ENCODE data around the gene CNKSR1.
A peak's percentile ranks its signal among the peaks of the same experiment; 100 is the strongest.

CNKSR1 gene, protein sequence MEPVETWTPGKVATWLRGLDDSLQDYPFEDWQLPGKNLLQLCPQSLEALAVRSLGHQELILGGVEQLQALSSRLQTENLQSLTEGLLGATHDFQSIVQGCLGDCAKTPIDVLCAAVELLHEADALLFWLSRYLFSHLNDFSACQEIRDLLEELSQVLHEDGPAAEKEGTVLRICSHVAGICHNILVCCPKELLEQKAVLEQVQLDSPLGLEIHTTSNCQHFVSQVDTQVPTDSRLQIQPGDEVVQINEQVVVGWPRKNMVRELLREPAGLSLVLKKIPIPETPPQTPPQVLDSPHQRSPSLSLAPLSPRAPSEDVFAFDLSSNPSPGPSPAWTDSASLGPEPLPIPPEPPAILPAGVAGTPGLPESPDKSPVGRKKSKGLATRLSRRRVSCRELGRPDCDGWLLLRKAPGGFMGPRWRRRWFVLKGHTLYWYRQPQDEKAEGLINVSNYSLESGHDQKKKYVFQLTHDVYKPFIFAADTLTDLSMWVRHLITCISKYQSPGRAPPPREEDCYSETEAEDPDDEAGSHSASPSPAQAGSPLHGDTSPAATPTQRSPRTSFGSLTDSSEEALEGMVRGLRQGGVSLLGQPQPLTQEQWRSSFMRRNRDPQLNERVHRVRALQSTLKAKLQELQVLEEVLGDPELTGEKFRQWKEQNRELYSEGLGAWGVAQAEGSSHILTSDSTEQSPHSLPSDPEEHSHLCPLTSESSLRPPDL

DNA sequence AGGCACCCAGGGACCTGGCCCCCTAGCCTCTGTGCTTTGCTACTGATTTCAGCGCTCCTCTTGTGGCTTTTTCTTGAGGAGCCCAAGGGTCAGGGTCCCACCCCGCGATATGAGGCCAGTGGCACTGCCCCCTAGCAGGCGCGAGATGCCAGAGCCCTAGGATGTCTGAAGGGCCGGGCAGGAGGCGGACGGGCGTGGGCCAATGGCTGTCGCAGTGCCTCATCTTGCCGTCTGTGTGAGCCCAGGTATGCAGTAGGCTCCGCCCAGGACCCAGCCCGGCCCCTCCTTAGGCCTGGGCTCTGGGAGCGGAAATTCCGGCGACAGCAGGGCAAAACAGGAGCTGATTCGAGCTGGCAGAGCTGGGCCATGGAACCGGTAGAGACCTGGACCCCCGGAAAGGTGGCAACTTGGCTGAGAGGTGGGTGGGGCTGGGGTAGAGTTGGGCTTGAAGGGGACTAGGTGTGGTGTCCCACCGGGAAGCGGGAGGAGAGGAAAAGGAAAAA, at the start of gene CNKSR1:
Gene CNKSR1 (plus strand): TSS at position 310 of the 503 bp plus-strand sequence. CDS start 57 bp downstream, at position 367.
- no peak for FAIRE-seq

DNA sequence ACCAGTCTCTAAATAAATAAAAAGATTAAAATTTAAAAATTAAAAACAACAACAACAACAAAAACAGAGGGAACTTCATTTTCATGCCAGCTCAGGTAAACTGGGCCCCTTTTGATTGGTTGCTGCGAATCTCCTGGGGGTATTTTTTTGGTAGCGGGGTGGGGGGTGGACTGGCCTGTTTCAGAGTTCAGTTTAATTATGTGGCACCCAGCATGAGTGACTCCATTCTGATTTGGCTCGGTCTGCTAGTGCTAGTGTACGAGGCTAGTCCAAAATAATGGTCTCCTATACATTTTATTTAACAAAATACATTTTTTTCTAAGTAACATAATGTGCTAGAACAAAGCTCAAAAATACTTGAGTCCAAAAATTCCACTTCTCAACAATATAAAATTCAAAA, 47.5 kb upstream of the CNKSR1 start:
- no peak for DNase-seq (ENCODE audit: low spot score)
- FAIRE-seq, result no peak

More for the DNA sequence above, at the start of gene CNKSR1:
- no peak for DNase-seq (ENCODE audit: low spot score)

DNA sequence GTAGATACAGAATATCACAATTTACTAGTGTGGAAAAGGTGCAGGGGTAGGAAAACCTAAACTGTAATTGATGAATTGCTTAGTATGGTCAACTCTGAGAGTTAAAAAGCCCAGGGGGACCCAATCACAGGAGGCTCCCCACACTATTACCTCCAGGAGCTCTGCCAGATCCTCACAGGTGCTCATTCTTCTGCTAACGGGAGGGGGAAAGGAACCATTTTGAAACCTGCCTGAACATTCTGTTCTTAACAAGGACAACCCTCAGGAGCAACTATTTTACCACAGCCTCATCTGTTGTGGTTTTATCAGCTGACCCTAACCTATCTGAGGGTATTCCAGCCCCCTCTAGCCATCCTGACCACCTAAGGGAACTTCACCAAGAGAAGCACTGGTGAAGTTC, 46.6 kb upstream of the CNKSR1 start:
- FAIRE-seq (no peak), DNase-seq (ENCODE audit: low spot score) (no peak)

DNA sequence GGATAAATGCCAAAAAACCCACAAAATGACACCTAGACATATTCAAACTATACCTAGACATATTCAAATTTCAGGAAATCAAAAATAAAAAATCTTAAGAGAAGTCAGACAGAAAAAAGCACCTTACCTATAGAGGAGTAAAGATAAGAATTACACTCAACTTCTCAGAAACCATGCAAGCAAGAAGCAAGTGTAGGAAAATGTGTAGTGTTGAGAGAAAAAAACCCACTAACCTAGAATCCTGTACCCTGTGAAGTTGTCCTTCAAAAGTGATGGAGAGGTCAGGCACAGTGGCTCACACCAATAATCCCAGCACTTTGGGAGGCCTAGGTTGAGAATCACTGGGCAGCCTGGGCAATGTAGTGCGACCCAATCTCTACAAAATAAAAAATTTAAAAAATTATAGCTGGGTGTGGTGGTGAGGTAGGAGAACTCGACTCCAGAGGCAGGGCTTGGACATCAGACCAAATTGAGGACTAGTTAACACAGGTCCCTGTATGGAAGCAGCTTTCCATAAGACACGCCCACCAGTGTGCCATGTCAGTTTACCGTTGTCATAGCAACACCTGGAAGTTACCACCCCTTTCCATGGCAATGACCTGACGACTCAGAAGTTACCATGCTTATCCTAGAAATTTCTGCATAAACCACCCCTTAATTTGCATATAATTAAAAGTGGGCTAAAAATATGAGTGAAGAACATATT, 45.0 kb upstream of the CNKSR1 start:
- no peak for FAIRE-seq
- DNase-seq (ENCODE audit: low spot score), result no peak

DNA sequence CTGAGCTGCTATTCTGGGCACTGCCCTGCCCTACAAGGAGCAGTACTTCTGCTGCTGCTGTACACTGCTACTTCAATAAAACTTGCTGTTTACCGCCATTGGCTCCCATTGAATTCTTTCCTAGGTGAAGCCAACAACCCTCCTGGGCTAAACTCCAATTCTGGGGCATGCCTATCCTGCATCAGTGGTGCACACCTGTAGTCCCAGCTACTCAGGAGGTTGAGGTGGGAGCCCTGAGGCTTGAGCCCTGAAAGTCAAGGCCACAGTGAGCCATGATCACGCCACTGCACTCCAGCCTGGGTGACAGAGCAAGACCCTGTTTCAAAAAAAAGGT, 44.5 kb upstream of the CNKSR1 start:
- DNase-seq (ENCODE audit: low spot score) (no peak), FAIRE-seq (no peak)

DNA sequence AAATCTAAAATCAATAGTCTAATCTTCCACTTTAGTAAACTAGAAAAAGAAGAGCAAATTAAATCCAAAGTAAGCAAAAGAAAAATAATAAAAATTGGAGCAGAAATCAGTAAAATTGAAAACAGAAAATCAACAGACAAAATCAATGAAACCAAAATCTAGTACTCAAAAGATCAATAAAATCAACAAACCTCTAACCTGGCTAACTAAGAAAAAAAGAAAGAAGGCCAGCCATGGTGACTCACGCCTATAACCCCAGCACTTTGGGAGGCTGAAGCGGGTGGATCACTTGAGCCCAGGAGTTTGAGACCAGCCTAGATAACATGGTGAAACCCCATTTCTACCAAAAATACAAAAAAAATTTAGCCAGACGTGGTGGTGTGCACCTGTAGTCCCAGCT, 42.8 kb upstream of the CNKSR1 start:
- no peak for FAIRE-seq
- DNase-seq (ENCODE audit: low spot score), result no peak

DNA sequence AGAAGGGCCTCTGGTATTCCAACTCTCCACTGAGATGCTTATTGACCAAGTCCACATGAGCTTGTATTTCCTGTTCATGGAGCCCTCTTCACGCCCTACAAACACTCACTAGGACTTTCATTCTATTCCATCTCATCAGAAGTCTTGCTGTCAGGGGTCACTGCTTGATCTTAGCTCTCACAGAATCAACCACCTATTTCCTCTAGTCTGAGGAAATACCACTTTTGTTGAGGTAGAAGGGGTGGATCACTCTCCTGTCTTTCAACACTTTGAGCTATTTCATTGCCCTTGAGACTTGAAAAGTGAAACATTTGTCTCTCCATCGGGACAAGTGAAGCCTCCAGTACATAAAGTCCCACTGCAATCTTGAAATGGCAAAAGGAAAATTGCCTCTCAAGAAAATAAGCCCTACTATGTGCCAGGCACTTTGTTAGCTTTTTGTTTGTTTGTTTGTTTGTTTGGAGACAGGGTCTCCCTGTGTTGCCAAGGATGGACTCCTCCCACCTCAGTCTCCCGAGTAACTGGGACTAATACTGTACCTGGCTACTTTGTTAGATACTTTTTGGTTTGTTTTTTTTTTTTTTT, 38.2 kb upstream of the CNKSR1 start:
- FAIRE-seq (no peak), DNase-seq (ENCODE audit: low spot score) (no peak)

DNA sequence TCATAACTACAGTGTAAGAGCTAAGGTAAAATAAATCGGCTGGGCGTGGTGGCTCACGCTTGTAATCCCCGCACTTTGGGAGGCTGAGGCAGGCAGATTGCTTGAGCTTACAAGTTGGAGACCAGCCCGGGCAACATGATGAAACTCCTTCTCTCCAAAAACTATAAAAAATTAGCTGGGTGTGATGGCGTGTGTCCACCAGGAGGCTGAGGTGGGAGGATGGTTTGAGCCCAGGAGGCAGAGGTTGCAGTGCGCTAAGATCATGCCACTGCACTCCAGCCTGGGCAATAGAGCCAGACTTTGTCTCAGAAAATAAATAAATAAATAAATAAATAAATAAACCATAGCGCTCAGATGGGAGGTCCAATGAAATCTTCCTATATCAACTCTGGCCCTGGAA, 35.1 kb upstream of the CNKSR1 start:
- DNase-seq (ENCODE audit: low spot score) (no peak), FAIRE-seq (no peak)

DNA sequence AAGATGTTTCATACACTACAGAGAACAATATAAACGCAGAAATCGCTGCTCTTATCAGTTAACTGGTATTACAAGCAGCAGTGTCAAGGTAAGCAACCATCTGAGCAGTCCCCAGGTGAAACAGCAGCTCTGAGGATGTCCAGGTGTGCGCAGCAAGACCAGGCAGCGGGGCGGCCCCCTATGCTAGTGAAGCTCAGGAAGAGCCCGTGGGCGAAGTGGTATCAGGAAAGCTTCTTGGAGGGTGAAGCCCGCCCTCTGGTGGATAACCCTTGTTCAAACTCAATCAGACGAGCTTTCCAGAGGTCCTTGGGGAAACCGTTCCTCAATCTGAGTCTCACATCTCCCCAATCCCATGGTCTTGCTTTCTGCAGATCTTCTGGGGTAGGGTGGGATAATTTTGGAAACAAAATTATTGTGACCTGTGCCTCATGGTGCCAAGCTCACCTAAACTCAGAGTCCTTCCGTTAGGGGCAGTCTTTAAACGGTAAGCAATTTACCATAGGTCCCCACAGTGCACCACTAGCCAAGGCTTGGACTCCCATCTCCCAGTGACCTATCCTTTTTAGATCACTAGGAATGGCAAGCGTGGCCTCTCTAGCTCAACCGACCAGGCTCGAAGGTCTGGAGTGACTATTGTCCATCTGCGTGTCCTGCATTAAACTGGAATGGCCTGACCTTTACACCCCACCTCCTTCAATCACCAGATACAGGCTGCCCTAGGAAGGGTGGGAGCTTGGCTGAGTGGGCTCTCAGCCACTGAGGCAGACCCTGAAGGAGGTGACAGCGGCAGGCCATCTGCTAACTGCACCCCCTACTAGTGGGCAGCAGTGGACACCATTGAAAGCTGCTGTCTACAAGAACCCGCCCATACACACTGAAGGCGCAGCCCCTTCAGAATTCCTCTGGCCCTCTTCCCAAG, 32.0 kb upstream of the CNKSR1 start:
- FAIRE-seq (no peak), DNase-seq (ENCODE audit: low spot score) (peak; percentile 79)

DNA sequence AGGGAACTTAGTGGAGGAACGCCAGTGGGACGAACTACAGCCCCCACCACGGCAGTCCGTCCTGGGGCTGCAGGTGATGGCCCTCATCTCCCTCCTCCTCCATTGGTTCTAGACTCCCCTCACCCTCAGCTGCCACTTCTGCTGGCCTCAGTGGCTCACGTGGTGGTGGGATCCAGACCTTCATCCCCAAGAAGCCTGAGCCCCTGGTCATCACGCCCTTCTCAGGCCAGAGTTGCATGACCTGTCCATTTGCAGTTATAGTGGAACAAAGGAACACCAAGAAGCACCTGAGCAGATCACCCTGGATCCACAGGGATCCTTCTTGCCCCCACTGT, 31.4 kb upstream of the CNKSR1 start:
- FAIRE-seq, result no peak
- no peak for DNase-seq (ENCODE audit: low spot score)

DNA sequence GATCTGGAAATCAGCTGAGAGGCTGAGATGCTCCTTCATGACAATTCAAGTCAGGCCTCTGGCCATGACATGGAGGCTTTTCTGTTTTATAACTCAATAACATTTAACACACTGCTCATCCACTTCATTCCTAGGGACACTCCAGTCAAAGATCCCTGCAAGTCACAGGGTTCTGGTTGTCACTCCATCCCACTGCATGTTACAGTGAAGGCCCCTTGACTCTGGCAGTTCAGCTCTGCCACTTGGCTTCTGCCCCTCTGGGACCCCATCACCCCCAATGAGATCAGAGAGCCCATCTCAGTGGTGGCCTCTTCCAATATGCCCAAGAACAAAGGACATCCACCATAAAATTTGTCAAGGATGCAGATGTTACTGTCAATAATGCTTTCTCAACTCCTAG, 28.4 kb upstream of the CNKSR1 start:
- no peak for DNase-seq (ENCODE audit: low spot score)
- FAIRE-seq, result no peak

DNA sequence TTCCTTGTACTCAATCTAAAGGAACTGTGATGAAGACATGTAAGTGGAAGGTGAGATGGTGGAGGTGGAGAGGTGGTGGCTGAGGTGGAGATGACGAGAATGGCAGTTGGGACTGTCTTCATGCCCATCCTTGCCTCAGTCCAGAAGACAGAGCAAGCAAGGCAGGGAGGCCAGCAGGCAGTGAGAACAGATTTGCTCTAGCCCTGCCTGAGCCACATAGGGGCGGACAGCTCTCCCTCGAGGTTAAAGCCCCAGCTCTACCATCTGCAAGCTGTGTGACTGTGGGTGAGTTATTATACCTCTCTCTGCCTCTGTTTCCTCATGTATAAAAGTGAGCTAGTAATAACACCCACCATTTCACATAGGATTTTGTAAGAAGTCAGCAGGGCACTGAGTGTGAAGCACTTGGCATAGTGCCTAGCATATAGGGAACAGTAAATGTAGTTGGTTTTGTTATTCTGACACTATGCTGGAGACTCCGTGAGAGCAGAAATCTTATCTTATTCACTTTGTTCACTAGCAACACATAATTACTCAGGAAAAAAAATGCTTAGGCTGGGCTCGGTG, 23.2 kb upstream of the CNKSR1 start:
- FAIRE-seq (no peak), DNase-seq (ENCODE audit: low spot score) (no peak)

DNA sequence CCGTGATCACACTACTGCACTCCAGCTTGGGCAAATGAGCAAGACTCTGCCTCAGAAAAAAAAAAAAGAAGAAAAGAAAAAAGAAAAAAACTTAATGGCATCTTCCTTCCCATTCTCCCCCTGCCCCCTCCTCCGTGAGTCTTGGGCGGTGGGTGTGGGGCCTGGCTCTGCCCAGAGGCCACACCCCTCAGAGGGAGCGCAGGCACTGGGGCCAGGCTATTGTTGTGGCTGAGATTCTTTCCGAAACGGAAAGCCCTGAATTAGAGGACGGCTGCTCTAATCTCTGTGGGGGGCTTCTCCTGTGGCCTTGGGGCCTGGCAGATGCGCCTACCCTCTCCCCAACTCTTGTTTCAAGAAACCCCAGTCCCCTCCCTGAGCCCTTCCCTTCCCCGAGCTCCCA, 22.5 kb upstream of the CNKSR1 start:
- no peak for DNase-seq (ENCODE audit: low spot score)
- no peak for FAIRE-seq

DNA sequence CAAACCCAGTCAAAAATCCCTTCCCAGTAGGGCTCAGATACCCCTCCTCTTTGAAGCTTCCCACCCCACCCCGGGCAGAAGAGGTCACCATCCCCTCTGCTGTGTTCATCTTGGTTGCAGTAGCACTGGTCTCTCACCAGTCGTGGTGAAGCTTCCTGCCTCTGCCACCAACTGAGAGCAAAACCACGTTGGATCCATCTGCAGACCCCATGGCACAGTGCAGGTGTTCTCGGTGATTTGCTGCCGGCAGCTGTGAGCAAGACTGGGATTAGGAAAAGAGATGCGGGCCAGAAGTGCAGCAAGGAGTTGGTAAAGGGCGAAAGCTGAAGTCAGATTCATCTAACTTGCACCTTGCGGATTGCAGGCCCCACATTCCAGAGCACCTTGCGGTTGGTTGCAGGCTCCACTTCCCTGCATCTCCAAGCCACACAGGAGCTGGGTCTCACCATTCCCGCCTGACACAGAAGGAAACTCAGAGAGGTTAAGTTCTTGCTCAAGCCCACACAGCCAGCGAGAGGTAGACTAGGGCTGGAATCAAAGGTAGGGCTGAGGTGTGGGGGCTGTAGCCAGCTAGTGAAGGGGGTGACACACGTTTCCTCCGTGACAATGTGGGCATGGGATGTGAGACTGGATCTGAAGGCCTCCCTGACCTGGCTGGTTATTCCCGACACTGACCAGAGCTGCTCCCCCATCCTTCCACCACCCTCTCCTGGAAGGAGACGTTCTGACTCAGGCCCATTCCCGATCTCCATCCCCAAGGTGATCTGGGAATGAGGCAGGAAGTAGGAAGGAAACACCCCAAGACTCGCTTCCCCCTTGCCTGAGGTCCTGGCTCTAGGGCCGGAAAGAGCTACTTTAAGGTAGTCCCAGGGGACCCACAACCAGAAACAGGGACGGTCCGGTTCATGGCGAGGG, 21.7 kb upstream of the CNKSR1 start:
- no peak for DNase-seq (ENCODE audit: low spot score)
- FAIRE-seq, result no peak

DNA sequence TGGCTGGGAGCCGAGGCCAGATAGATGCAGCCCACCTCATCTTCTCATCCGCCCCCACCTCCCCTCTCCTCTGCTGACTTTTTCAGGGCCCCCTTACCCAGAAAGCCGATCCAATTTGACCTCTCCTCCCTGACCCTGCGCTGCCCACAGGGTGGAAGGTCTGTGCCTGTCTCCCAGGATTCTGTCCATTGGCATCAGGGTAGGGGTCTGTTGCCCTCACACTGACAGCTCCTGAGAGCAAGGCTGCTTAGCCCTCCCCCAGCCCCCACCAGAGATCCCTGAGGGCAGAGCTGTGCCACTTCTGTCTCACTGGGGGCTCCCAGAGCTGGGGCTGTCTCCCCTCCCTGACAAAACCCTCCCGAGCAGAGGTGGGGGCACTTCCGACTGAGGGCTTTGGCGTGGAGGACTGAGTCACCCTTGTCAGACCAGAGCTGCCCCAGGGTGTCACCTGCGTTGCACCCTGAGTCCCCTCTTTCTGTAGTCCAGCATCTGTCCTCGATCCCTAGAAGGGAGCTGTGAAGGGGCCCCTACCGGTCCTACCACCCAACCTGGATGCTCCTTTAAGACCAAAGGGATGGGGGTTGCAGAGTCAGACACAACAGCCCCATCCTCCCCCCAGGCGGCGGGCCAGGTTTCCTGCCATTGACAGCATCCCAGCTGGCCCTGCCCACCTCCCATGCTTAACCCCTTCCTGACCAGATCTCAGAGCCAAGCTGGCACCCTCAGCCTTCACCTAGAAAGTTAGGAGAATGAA, 20.8 kb upstream of the CNKSR1 start:
- peak; percentile 85 for DNase-seq (ENCODE audit: low spot score)
- FAIRE-seq, result no peak

DNA sequence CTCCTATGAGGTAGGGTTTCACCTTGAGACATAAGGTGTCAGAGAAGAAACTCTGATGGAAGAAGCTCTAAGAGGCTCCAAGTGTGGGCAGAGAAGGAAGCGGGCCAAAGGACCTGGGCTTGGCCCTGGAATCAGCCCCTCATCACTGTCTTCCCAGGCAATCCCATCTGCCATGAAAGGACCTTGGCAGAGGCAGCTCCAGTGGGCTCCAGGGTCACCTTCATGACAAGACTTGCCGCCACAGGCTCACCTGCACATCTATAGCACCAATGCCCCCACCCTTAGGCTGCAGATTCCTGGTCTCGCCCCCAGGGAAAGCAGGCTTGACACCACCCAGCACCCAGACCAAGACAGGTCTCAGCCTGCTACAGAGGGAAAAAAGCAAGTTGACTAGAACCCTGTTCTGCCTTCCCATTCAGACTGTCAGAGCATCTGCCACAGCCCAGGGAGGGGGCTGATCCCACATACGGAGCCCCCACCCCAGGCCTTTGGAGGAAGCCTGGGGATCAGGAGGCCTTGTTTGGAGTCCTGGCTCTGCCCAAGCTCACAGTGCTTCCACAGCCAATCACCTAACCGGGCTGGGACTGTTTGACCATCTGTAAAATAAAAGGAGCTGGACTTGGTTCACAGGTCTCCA, 18.9 kb upstream of the CNKSR1 start:
- FAIRE-seq (no peak), DNase-seq (ENCODE audit: low spot score) (no peak)

DNA sequence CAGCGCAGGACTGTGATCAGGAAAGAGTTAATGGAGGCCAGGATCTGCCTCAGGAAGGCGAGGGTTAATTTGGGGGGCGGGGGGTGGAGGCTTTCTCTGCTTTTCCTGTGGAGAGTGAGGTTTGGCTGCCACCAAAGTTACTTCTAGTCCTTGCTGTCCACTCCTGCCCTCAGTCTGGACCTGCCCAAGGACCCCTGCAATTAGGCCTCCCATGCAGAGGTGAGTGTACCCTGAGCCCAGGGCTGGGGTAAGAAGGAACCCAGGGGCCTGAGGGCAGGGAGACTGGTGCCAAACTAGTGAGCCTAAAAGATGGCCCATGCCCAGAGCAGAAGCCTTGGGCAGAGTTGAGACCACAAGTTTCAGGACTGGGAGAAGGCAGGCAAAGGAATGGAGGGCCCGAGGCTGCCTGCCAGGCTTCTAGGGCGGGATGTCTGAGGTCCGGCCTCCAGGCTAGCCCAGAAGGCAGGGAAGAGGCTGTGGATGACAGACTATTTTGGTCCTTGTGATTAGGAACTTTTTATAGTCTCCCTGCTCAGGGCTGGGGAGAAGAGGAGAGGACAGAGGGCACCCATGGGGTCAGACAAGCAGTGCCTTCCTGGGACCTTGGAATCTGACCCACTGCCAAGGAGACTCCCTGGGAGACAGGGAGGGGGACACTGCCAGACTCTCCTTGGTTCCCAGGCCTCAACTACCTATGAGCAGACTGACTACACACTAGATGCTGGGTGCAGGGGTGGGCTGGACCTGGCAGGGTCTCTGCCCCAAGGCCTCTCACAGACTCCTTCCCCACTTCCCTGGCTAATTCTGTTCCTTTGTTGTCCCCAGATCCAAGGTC, 18.2 kb upstream of the CNKSR1 start, which contains the start of gene FAM110D:
Gene FAM110D (plus strand): TSS at position 172 of the 835 bp plus-strand sequence. CDS start 2,213 bp downstream, outside the sequence.
- FAIRE-seq, result no peak
- DNase-seq (ENCODE audit: low spot score), result no peak

All from urothelium cell line (cell line).